Immature natural killer cell (primary cell): ENCODE data around the gene FUT3. TPM values are rescaled to one million over a fixed set of nuclear protein-coding genes. Genes with fewer than 3 reads are reported as not detected.

ENCODE experiments used
- DNase-seq, 3 donors: peaks; one replicate each; pipeline ENCODE4 v3.0.0; 2022; ENCODE audit warnings: mixed read lengths in 1 of 3
- H3K27ac Mint-ChIP-seq, 6 donors: one replicate each; pipeline ENCODE4 v1.8.0; 2020; ENCODE audit warnings: mixed read lengths in 6 of 6, mild to moderate bottlenecking in 5 of 6, inconsistent platforms in 4 of 6, moderate library complexity in 3 of 6
- H3K27me3 Mint-ChIP-seq, 3 donors: one replicate each; pipeline ENCODE4 v1.8.0; 2020 to 2021; ENCODE audit warnings: low read depth in 3 of 3, mild to moderate bottlenecking in 3 of 3, mixed read lengths in 3 of 3, moderate library complexity in 3 of 3, inconsistent platforms in 1 of 3
- H3K36me3 Mint-ChIP-seq, 3 donors: one replicate each; pipeline ENCODE4 v1.8.0; 2020; ENCODE audit warnings: mixed read lengths in 3 of 3, inconsistent platforms in 2 of 3, mild to moderate bottlenecking in 2 of 3
- H3K4me1 Mint-ChIP-seq, 2 donors: one replicate each; pipeline ENCODE4 v1.8.0; 2020; ENCODE audit warnings: inconsistent platforms in 2 of 2, mild to moderate bottlenecking in 2 of 2, mixed read lengths in 2 of 2, moderate library complexity in 1 of 2
- H3K4me3 Mint-ChIP-seq, 5 donors: one replicate each; pipeline ENCODE4 v1.8.0; 2020; ENCODE audit warnings: mild to moderate bottlenecking in 5 of 5, mixed read lengths in 5 of 5, inconsistent platforms in 3 of 5, moderate library complexity in 3 of 5
- H3K9me3 Mint-ChIP-seq, 6 donors: one replicate each; pipeline ENCODE4 v1.8.0; 2020; ENCODE audit warnings: mild to moderate bottlenecking in 6 of 6, mixed read lengths in 6 of 6, inconsistent platforms in 4 of 6, moderate library complexity in 3 of 6
- polyA plus RNA-seq, 3 donors: library from polyadenylated mRNA; unstranded; fragments of 300-500 nt; fragmentation: Illumina TruSeq; gene quantifications; one replicate each; pipeline ENCODE4 v1.2.3, GENCODE V29; 2021

Gene FUT3
- polyA plus RNA-seq, result not detected

DNA sequence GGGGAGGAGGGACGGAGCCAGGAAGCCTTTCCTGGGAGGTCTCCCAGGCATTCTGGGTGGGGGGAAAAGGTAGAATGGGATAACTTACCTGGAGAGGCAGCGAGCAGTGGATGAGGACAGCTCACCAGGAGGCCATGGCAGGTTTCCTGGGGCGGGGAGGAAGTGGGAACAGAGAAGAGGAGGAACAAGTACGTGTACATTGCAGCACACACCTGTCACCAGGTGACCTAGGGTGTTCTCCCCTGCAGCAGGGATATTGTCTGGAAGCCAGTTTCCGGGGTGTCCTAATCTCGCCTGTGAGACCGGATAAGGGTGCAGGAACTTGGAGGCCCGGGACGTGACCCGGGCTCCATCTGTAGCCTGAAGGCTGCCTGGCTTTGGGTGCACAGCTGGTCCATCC lies at the start of gene FUT3:
Gene FUT3 (minus strand): TSS at position 148 of the 400 bp plus-strand sequence.
- peaks cover 0 to 6% (median 2%) of the 10 kb centered on the region in 3 donors for H3K27me3 Mint-ChIP-seq

DNA sequence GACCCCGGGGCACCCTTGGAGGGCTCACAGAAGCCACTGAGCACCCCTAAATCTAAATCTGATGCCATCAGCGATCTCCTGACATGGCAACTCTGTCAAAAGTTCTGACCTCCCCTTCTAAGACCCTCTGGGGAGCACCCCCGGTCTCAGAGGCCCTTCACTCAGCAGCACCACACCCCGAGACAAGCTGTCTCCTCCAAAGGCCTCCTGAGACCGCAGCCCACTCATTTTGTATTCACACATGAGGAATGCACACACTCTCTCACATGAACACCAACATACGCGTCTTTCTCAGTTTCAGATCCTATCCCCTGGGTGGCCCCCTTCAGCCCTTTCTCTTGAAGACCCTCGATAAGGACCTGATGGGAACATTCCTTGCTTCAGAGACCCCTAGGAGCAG lies 49.7 kb upstream of the FUT3 start:
- DNase-seq, result no peak
- no peaks in the 10 kb centered on the region for H3K36me3 Mint-ChIP-seq
- H3K27ac Mint-ChIP-seq, result peak overlapping the region in 2 of 6 donors; percentile 21 to 24
- H3K27me3 Mint-ChIP-seq, result peaks cover 11 to 19% (median 15%) of the 10 kb centered on the region in 3 donors
- no peaks in the 10 kb centered on the region for H3K9me3 Mint-ChIP-seq
- peaks cover 28 to 29% of the 10 kb centered on the region in 2 donors for H3K4me1 Mint-ChIP-seq
- H3K4me3 Mint-ChIP-seq, result peak overlapping the region in 4 of 5 donors; percentile 40 to 52 (median 46)

More for the DNA sequence above, at the start of gene FUT3:
- H3K9me3 Mint-ChIP-seq, result no peaks in the 10 kb centered on the region
- H3K4me3 Mint-ChIP-seq, result no peak within 1 kb of the TSS
- no peaks in the 10 kb centered on the region for H3K4me1 Mint-ChIP-seq
- no peak within 1 kb of the TSS for H3K27ac Mint-ChIP-seq
- no peaks in the 10 kb centered on the region for H3K36me3 Mint-ChIP-seq
- no peak for DNase-seq

- no peak for DNase-seq
- Mint-ChIP-seq H3K9me3 (no peaks in the 10 kb centered on the region), H3K4me3 (peak overlapping the region in 1 of 5 donors; percentile 29), H3K27ac (no peak overlapping the region), H3K27me3 (peaks cover 11 to 19% (median 15%) of the 10 kb centered on the region in 3 donors), H3K4me1 (peaks cover 25 to 26% of the 10 kb centered on the region in 2 donors), H3K36me3 (peaks cover 0 to 3% (median 0%) of the 10 kb centered on the region in 3 donors)
Observed at GRCh38 chr19:5899728-5900526, 48.7 kb upstream of the FUT3 start.

- peaks cover 0 to 2% (median 2%) of the 10 kb centered on the region in 3 donors for H3K27me3 Mint-ChIP-seq
- no peak overlapping the region for H3K4me3 Mint-ChIP-seq
- no peaks in the 10 kb centered on the region for H3K9me3 Mint-ChIP-seq
- DNase-seq, result no peak
- H3K27ac Mint-ChIP-seq, result no peak overlapping the region
- H3K4me1 Mint-ChIP-seq, result peaks cover 11 to 12% of the 10 kb centered on the region in 2 donors
- peaks cover 0 to 3% (median 0%) of the 10 kb centered on the region in 3 donors for H3K36me3 Mint-ChIP-seq
Observed at GRCh38 chr19:5897189-5897969, 46.1 kb upstream of the FUT3 start.

- peaks cover 0 to 3% (median 0%) of the 10 kb centered on the region in 3 donors for H3K36me3 Mint-ChIP-seq
- peaks cover 9 to 11% of the 10 kb centered on the region in 2 donors for H3K4me1 Mint-ChIP-seq
- no peak for DNase-seq
- H3K27me3 Mint-ChIP-seq, result peaks cover 2% of the 10 kb centered on the region in 3 donors
- no peak overlapping the region for H3K27ac Mint-ChIP-seq
- H3K4me3 Mint-ChIP-seq, result no peak overlapping the region
- H3K9me3 Mint-ChIP-seq, result no peaks in the 10 kb centered on the region
Observed at GRCh38 chr19:5896365-5897076, 45.3 kb upstream of the FUT3 start.

GRCh38 chr19:5895890-5896289 lies 44.6 kb upstream of the FUT3 start:
- no peak overlapping the region for H3K4me3 Mint-ChIP-seq
- H3K27ac Mint-ChIP-seq, result no peak overlapping the region
- peaks cover 0 to 3% (median 0%) of the 10 kb centered on the region in 3 donors for H3K36me3 Mint-ChIP-seq

DNA sequence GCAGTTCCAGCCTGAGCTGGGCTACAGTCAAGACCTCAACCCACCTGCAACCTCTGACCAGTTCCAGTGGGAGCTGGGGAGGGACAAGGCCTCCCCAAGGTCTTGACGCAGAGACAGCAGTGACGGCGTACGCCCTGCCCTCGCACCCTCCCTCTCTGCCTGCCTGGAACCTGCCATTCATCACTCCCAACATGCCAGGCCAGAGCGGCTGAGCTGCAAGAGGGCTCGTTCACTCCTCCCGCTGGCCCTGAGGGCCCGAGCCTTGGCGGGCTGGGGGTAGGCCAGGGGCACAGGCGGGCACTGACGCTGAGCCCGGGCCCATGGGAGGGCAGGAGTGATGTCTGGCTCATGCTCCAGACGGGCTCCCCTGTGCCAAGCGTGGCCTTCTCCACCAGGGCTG lies 44.2 kb upstream of the FUT3 start:
- peaks cover 0 to 2% (median 0%) of the 10 kb centered on the region in 3 donors for H3K27me3 Mint-ChIP-seq
- H3K27ac Mint-ChIP-seq, result no peak overlapping the region
- H3K9me3 Mint-ChIP-seq, result no peaks in the 10 kb centered on the region
- DNase-seq, result no peak
- no peak overlapping the region for H3K4me3 Mint-ChIP-seq
- H3K4me1 Mint-ChIP-seq, result peaks cover 3 to 4% of the 10 kb centered on the region in 2 donors
- H3K36me3 Mint-ChIP-seq, result peaks cover 0 to 3% (median 0%) of the 10 kb centered on the region in 3 donors

More at GRCh38 chr19:5895890-5896289, 44.6 kb upstream of the FUT3 start:
- peaks cover 0 to 2% (median under 1%) of the 10 kb centered on the region in 3 donors for H3K27me3 Mint-ChIP-seq
- no peak for DNase-seq
- H3K4me1 Mint-ChIP-seq, result peaks cover 4 to 6% of the 10 kb centered on the region in 2 donors
- H3K9me3 Mint-ChIP-seq, result no peaks in the 10 kb centered on the region

DNA sequence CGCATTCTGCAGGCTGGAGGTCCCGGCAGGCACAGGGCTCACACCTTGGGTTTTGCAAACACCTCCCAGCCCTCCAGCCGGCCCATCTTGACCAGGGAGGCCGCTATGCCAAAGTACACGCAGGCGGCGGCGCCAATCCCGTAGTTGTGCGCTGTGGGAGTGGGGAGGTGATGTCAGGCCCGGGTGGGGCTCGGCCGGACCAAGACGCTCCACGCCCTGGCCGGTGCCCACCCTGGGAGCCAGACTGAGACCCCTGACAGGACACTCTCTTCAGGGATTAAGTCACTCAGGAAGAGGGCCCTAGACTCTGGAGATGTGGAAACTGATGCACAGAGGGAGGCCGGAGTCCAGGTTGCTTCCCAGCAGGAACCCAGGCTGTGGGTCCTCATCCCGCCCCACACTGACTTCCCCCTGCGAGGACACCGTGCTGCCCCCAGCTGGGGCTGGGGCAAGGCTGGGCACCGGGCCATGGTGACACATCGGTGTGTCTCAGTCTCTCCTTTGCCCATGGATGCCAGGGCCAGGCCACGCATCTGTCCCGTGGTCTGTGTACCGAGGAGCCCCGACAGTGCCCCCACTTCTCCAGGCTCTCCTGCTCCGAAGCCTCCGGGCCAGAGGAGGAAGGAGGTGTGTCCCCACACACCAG lies 43.6 kb upstream of the FUT3 start:
- H3K4me1 Mint-ChIP-seq, result no peaks in the 10 kb centered on the region
- no peak overlapping the region for H3K4me3 Mint-ChIP-seq
- peaks cover 0 to 3% (median 0%) of the 10 kb centered on the region in 3 donors for H3K36me3 Mint-ChIP-seq
- H3K27ac Mint-ChIP-seq, result no peak overlapping the region
- H3K9me3 Mint-ChIP-seq, result no peaks in the 10 kb centered on the region
- DNase-seq, result no peak
- peaks cover 0 to 2% (median 0%) of the 10 kb centered on the region in 3 donors for H3K27me3 Mint-ChIP-seq

- Mint-ChIP-seq H3K9me3 (no peaks in the 10 kb centered on the region), H3K27ac (no peak overlapping the region), H3K4me3 (no peak overlapping the region), H3K4me1 (no peaks in the 10 kb centered on the region), H3K27me3 (peaks cover 0 to 4% (median 2%) of the 10 kb centered on the region in 3 donors), H3K36me3 (peaks cover 0 to 3% (median 0%) of the 10 kb centered on the region in 3 donors)
- no peak for DNase-seq
Observed at GRCh38 chr19:5893907-5894703, 42.9 kb upstream of the FUT3 start.

DNA sequence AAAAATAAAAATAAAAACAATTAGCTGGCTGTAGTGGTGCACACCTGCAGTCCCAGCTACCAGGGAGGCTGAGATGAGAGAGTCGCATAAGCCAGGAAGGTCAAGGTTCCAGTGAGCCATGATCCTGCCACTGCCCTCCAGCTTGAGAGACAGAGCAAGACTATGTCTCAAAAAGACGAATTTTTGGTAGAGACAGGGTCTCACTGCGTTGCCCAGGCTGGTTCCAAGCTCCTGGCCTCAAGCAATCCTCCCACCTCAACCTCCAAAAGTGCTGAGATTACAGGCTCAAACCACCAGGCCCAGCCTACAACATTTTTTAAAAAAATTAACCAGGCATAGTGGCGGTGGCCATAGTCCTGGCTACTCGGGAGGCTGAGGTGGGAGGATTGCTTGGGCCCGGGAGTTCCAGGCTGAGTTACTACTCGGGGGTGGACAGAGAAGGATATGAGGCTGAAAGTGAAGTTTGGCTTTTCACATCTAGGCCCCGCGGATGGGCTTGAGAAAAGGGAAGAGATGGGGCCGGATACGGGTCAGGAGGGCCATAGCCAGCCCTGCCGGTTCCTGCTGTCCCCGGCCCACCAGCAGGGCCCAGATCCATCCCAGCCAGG lies 42.2 kb upstream of the FUT3 start:
- H3K4me3 Mint-ChIP-seq, result no peak overlapping the region
- peaks cover 0 to 3% (median 0%) of the 10 kb centered on the region in 3 donors for H3K36me3 Mint-ChIP-seq
- peaks cover 0 to 4% (median 4%) of the 10 kb centered on the region in 3 donors for H3K27me3 Mint-ChIP-seq
- no peak for DNase-seq
- no peaks in the 10 kb centered on the region for H3K4me1 Mint-ChIP-seq
- H3K27ac Mint-ChIP-seq, result no peak overlapping the region
- no peaks in the 10 kb centered on the region for H3K9me3 Mint-ChIP-seq

GRCh38 chr19:5892772-5893275 lies 41.6 kb upstream of the FUT3 start:
- Mint-ChIP-seq H3K9me3 (no peaks in the 10 kb centered on the region), H3K4me1 (no peaks in the 10 kb centered on the region), H3K4me3 (no peak overlapping the region), H3K36me3 (peaks cover 0 to 3% (median 0%) of the 10 kb centered on the region in 3 donors), H3K27ac (peak overlapping the region in 1 of 6 donors; percentile 22), H3K27me3 (peaks cover 0 to 4% (median 4%) of the 10 kb centered on the region in 3 donors)
- DNase-seq, result no peak
